ENCODE results near the gene RNF213. TPM values are rescaled to one million over a fixed set of nuclear protein-coding genes. Genes with fewer than 3 reads are reported as not detected.
"Not testable (repeated sequence)": the region's sequence is repeated elsewhere in the genome, so short reads cannot be mapped to it uniquely, and the experiment has no call there.

The RNF213 gene
- total and polyA plus RNA-seq, 12 donors: 51.1 to 182 (median 122) TPM

DNA sequence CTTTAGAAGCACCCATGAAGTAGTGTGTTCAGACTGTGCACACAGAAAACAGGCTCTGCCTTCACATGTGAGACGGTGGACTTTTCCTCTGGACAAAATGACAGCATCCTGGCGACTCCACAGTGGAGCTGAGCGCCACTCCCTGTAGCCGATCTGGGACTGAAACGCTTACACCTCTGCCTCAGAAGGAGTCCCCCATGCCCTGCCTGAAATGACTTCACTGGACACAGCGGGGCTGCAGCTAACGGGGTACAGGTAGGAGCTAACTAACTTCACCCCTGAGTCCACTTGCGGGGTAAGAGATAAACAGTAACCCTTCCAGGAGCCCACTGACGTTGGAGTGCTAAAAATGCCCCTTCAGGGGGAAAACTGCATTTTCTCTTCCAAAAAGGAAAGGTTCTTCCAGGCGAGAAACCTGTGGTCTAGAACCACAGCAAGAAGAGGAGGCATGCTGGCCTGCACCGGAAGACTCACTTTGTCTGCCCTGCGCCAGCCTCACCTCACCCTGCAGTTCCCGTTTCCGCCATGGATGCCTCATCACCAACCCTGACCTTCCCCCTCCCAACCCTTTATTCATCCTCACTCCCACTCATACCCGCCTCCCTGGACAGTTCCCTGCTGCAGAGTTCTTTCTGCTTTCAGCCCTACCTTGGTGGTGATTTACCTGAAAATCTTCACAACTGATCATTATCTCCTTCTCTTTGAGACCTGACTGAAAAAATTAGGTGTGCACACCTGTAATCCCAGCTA is 134.9 kb downstream of the RNF213 start:
- no peak overlapping the region for H3K4me3 ChIP-seq
- H3K9me3 ChIP-seq (replicated peaks in 1 of 3): no peaks in the 10 kb centered on the region
- TF ChIP-seq, protein P1, sequence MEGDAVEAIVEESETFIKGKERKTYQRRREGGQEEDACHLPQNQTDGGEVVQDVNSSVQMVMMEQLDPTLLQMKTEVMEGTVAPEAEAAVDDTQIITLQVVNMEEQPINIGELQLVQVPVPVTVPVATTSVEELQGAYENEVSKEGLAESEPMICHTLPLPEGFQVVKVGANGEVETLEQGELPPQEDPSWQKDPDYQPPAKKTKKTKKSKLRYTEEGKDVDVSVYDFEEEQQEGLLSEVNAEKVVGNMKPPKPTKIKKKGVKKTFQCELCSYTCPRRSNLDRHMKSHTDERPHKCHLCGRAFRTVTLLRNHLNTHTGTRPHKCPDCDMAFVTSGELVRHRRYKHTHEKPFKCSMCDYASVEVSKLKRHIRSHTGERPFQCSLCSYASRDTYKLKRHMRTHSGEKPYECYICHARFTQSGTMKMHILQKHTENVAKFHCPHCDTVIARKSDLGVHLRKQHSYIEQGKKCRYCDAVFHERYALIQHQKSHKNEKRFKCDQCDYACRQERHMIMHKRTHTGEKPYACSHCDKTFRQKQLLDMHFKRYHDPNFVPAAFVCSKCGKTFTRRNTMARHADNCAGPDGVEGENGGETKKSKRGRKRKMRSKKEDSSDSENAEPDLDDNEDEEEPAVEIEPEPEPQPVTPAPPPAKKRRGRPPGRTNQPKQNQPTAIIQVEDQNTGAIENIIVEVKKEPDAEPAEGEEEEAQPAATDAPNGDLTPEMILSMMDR (IDR thresholded peaks at IDR 0.05): peak in 3 of 6 experiments; percentile 15 to 32 (median 17)
- TF ChIP-seq POLR2A (IDR thresholded peaks at IDR 0.05): no peak
- peak in 5 of 7 donors; percentile 49 to 65 (median 54) for DNase-seq
- peaks cover 0 to 30% of the 10 kb centered on the region in 2 donors for H3K36me3 ChIP-seq (replicated peaks in 1 of 2)
- H3K27me3 ChIP-seq: no peaks in the 10 kb centered on the region
- WGBS, 4 donors: 57 to 75% (median 73%) methylated on average over 8 to 15 of the region's 15 CpGs
- H3K4me1 ChIP-seq (replicated peaks in 1 of 2): peaks cover 10 to 25% of the 10 kb centered on the region in 2 donors
- peak overlapping the region in 1 of 5 donors; percentile 35 for H3K27ac ChIP-seq
- intact Hi-C loops (cut with DNase I): no loop called here

DNA sequence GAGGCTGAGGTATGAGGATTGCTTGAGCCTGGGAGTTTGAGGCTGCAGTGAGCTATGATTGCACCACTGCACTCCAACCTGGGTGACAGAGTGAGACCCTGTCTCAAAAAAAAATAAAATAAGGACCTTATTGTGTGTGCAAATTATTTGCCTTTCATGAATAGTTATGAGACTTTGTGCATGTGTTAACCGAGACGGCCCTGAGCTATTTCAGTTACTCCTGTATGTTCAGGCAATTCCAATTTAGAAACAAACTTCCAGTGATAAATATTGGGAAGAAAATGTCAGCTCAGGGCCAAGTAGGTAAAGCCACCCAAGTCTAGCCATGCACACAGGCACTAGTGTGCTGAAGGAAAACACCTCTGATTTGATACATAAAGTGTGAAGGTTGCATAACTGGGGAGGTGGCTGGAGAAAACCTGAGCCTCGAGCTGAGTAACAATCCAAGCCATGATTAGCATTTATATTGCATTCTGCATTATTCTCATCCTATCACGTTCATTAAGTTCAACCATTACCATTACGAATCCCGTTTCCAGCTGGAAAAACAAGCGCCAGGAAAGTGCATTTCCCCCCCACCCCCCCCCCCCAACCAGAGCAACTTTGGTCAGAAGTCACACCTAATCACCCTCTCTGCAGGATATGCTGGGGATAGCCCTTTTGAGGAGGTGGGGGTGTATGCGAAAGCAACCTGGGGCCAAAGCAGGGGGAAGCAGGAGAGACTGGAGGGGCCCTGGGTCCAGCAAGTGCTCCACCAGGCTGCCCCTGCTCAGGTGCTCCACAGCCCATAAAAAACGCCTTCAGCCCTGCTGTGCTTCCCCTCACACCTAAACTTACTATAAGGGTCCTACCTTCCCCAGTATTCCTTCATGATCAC is 135.7 kb downstream of the RNF213 start:
- Histone ChIP-seq H3K27me3 (no peaks in the 10 kb centered on the region), H3K4me1 (replicated peaks in 1 of 2) (peaks cover 10 to 25% of the 10 kb centered on the region in 2 donors), H3K27ac (no peak overlapping the region), H3K36me3 (replicated peaks in 1 of 2) (peaks cover 0 to 21% of the 10 kb centered on the region in 2 donors), H3K9me3 (replicated peaks in 1 of 3) (no peaks in the 10 kb centered on the region), H3K4me3 (no peak overlapping the region)
- DNase-seq: no peak
- no peak for TF ChIP-seq POLR2A (IDR thresholded peaks at IDR 0.05)
- TF ChIP-seq, protein P1 (IDR thresholded peaks at IDR 0.05): no peak
- intact Hi-C loops (cut with DNase I): no loop called here
- WGBS, 4 donors: 65 to 76% (median 72%) methylated on average over 9 of the region's 9 CpGs

DNA sequence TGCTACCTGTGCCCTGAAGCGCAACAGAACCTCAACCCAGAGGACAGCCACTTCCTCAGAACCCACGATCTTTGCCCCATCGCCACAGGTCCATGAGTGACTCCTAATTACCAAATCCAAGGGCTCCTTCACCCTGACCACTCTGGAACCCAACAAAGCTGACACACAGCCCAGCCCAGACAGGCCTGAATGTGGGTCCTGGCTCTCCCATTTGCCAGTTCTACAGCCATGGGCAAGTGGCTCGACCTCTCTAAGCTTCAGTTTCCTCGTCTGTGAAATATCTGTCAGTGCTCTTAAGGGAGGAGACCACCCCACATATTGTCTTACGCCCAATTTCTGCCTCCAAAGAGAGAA is 136.4 kb downstream of the RNF213 start:
- H3K4me3 ChIP-seq: no peak overlapping the region
- H3K27me3 ChIP-seq: no peaks in the 10 kb centered on the region
- WGBS, 4 donors: 83 to 88% (median 86%) methylated on average over 5 to 6 of the region's 6 CpGs
- TF ChIP-seq, protein P1 (IDR thresholded peaks at IDR 0.05): no peak
- TF ChIP-seq POLR2A (IDR thresholded peaks at IDR 0.05): no peak
- H3K27ac ChIP-seq: no peak overlapping the region
- intact Hi-C loops (cut with DNase I): no loop called here
- no peak for DNase-seq
- peaks cover 10 to 25% of the 10 kb centered on the region in 2 donors for H3K4me1 ChIP-seq (replicated peaks in 1 of 2)
- H3K36me3 ChIP-seq (replicated peaks in 1 of 2): peaks cover 0 to 20% of the 10 kb centered on the region in 2 donors
- no peaks in the 10 kb centered on the region for H3K9me3 ChIP-seq (replicated peaks in 1 of 3)

DNA sequence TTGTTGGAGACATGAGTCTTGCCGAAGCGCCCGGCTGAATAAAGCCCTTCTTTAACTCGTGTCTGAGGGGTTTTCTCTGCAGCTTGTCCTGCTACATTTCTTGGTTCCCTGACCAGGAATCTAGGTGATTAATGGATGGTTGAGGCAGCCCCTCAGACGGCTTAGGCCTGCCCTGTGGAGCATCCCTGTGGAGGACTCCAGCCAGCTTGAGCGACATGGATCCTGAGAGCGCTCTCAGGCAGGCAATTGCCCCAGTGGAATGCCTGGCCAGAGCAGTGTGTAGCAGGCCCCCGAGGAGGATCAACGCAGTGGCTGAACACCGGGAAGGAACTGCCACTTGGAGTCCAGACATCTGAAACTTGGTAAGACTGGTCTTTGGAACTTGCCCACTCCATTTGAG is 137.0 kb downstream of the RNF213 start:
- H3K36me3 ChIP-seq (replicated peaks in 1 of 2): peaks cover 0 to 13% of the 10 kb centered on the region in 2 donors
- no peaks in the 10 kb centered on the region for H3K9me3 ChIP-seq (replicated peaks in 1 of 3)
- DNase-seq: no peak
- no peak for TF ChIP-seq POLR2A (IDR thresholded peaks at IDR 0.05)
- TF ChIP-seq, protein P1 (IDR thresholded peaks at IDR 0.05): no peak
- H3K27ac ChIP-seq: no peak overlapping the region
- H3K4me3 ChIP-seq: no peak overlapping the region
- intact Hi-C loops (cut with DNase I): no loop called here
- H3K27me3 ChIP-seq: no peaks in the 10 kb centered on the region
- WGBS, 4 donors: 80 to 85% (median 82%) methylated on average over 7 to 10 of the region's 10 CpGs
- H3K4me1 ChIP-seq (replicated peaks in 1 of 2): peaks cover 10 to 25% of the 10 kb centered on the region in 2 donors

DNA sequence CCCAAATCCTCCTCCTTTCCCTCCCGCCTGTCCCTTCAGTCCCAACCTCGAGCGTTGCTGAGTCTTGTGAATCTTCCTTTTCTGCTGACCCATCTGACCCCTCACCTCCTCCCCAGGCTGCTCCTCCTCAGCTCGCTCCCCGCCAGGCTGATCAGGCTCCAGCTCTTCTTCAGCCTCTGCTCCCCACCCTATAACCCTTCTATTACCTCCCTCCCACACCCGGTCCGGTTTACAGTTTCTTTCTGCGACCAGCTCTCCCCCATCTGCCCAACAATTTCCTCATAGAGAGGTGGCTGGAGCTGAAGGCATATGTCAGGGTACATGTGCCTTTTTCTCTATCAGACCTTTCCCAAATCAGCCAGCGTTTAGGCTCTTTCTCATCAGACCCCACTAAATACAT is 140.4 kb downstream of the RNF213 start:
- intact Hi-C loops (cut with DNase I); H3K27ac ChIP-seq; H3K9me3 ChIP-seq (replicated peaks in 1 of 3); H3K4me1 ChIP-seq (replicated peaks in 1 of 2); H3K27me3 ChIP-seq; H3K36me3 ChIP-seq (replicated peaks in 1 of 2); DNase-seq; H3K4me3 ChIP-seq: not testable (repeated sequence)
- WGBS, 4 donors: 81 to 85% (median 83%) methylated on average over 9 of the region's 9 CpGs

DNA sequence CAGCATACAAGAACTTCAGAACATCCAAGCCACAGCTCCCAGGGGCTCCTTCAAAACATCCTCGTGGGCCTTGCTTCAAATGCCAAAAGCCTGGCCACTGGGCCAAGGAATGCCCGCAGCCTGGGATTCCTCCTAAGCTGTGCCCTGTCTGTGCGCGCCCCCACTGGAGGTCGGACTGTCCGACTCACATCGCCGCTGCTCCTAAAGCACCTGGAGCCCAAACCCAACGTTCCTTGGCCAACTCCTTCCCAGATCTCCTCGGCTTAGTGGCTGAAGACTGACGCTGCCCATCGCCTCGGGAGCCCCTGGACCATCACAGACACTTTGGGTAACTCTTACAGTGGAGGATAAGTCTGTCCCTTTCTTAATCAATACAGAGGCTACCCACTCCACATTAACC is 141.4 kb downstream of the RNF213 start:
- H3K9me3 ChIP-seq (replicated peaks in 1 of 3); H3K36me3 ChIP-seq (replicated peaks in 1 of 2); intact Hi-C loops (cut with DNase I); H3K4me1 ChIP-seq (replicated peaks in 1 of 2); H3K27ac ChIP-seq; H3K27me3 ChIP-seq; DNase-seq; H3K4me3 ChIP-seq: not testable (repeated sequence)
- WGBS, 4 donors: 91 to 95% (median 94%) methylated on average over 11 to 13 of the region's 13 CpGs

All from adrenal gland (tissue), 12 donors.